ENCODE data around the gene SFTPA2. TPM values are rescaled to one million over a fixed set of nuclear protein-coding genes. Genes with fewer than 3 reads are reported as not detected.
"Not testable (repeated sequence)": the region's sequence is repeated elsewhere in the genome, so short reads cannot be mapped to it uniquely, and the experiment has no call there.

SFTPA2 gene
- total and polyA plus RNA-seq, 4 donors = 0.17 TPM; not detected in 3

DNA sequence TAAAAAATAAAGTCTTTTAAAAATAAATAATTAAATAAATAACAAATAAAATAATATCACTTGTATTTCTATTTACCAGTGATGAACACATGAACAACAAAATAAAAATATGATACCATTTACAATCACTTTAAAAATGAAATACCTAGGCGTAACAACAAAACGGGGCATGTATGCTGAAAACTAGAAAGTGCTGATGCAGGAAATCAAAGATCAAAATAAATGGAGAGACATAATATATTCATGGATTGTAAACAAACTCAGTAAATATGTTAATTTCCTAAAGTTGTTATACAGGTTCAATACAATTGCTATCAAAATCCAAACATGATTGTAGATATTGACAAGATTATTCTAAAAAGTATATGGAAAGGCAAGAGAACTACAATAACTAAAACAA, 19.2 kb upstream of the SFTPA2 start (continued):
- TF ChIP-seq NR2F2 (IDR thresholded peaks at IDR 0.05) (no peak), HNF4G (IDR thresholded peaks at IDR 0.05) (no peak), RXRA (IDR thresholded peaks at IDR 0.05) (no peak), EGR1 (IDR thresholded peaks at IDR 0.05; ENCODE audit: low read depth in 2 of 2) (no peak), HNF4A (conservative IDR thresholded peaks at IDR 0.05) (no peak)
- TF ChIP-seq, protein P1, sequence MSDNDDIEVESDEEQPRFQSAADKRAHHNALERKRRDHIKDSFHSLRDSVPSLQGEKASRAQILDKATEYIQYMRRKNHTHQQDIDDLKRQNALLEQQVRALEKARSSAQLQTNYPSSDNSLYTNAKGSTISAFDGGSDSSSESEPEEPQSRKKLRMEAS (IDR thresholded peaks at IDR 0.05) = no peak

DNA sequence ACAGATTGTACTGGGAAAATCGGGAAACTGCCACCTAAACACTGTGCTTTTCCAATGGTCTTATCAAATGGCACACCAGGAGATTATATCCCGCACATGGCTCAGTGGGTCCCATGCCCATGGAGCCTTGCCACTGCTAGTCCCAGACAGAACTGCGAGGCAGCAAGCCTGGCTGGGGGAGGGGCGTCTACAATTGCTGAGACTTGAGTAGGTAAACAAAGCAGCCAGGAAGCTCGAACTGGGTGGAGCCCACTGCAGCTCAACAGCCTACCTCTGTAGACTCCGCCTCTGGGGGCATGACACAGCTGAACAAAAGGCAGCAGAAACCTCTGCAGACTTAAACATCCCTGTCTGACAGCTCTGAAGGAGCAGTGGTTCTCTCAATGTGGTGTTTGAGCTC, 10.4 kb upstream of the SFTPA2 start:
- not testable (repeated sequence) for H3K4me3 ChIP-seq (ENCODE audit: low read depth in 1 of 3, low read length in 3 of 3); H3K9ac ChIP-seq (ENCODE audit: low read depth in 1 of 2, low read length in 2 of 2); H3K36me3 ChIP-seq (ENCODE audit: control insufficient read depth in 4 of 4, insufficient read depth in 3 of 4, low read depth in 1 of 4, low read length in 3 of 4); DNase-seq (ENCODE audit: low spot score); H3K27me3 ChIP-seq (ENCODE audit: control insufficient read depth in 4 of 4, insufficient read depth in 4 of 4, low read length in 3 of 4); H3K4me1 ChIP-seq (ENCODE audit: control insufficient read depth in 4 of 4, insufficient read depth in 4 of 4, low read length in 3 of 4); H3K9me3 ChIP-seq (ENCODE audit: control insufficient read depth in 4 of 4, low read length in 3 of 4); H3K27ac ChIP-seq (ENCODE audit: low read depth in 1 of 2, low read length in 2 of 2)
- WGBS = 80% methylated on average over 6 of the region's 6 CpGs

DNA sequence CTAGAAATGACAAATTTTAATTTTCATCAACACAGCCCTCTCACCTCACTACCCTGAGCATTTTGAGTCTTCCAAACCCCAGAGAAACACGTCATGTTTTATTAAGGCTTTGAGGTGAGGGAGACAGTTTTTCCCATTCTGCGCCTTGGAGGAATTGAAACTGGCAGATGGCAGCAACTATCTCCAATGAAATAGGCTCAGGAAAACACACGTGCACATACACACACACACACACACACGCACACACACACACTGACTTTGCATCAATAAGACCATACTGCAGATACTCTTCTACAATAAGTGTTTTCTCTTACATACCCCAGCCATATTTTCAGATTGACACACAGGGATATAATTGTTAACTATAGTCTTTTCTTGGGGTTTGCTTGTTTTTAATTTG, 3.2 kb upstream of the SFTPA2 start:
- no peak overlapping the region for H3K27ac ChIP-seq (ENCODE audit: low read depth in 1 of 2, low read length in 2 of 2)
- no peak overlapping the region for H3K4me3 ChIP-seq (ENCODE audit: low read depth in 1 of 3, low read length in 3 of 3)
- H3K4me1 ChIP-seq (ENCODE audit: control insufficient read depth in 4 of 4, insufficient read depth in 4 of 4, low read length in 3 of 4) = peaks cover 0 to 16% (median 8%) of the 10 kb centered on the region in 4 donors
- no peaks in the 10 kb centered on the region for H3K36me3 ChIP-seq (ENCODE audit: control insufficient read depth in 4 of 4, insufficient read depth in 3 of 4, low read depth in 1 of 4, low read length in 3 of 4)
- H3K9ac ChIP-seq (ENCODE audit: low read depth in 1 of 2, low read length in 2 of 2) = no peak overlapping the region
- no peak for TF ChIP-seq FOXA2 (IDR thresholded peaks at IDR 0.05)
- TF ChIP-seq, protein P2, sequence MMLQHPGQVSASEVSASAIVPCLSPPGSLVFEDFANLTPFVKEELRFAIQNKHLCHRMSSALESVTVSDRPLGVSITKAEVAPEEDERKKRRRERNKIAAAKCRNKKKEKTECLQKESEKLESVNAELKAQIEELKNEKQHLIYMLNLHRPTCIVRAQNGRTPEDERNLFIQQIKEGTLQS (IDR thresholded peaks at IDR 0.05) = no peak
- no peak for TF ChIP-seq RAD21 (IDR thresholded peaks at IDR 0.05)
- no peak for TF ChIP-seq HNF4G (IDR thresholded peaks at IDR 0.05)
- TF ChIP-seq NR2F2 (IDR thresholded peaks at IDR 0.05) = no peak
- TF ChIP-seq JUND (IDR thresholded peaks at IDR 0.05) = no peak
- TF ChIP-seq, protein P3, sequence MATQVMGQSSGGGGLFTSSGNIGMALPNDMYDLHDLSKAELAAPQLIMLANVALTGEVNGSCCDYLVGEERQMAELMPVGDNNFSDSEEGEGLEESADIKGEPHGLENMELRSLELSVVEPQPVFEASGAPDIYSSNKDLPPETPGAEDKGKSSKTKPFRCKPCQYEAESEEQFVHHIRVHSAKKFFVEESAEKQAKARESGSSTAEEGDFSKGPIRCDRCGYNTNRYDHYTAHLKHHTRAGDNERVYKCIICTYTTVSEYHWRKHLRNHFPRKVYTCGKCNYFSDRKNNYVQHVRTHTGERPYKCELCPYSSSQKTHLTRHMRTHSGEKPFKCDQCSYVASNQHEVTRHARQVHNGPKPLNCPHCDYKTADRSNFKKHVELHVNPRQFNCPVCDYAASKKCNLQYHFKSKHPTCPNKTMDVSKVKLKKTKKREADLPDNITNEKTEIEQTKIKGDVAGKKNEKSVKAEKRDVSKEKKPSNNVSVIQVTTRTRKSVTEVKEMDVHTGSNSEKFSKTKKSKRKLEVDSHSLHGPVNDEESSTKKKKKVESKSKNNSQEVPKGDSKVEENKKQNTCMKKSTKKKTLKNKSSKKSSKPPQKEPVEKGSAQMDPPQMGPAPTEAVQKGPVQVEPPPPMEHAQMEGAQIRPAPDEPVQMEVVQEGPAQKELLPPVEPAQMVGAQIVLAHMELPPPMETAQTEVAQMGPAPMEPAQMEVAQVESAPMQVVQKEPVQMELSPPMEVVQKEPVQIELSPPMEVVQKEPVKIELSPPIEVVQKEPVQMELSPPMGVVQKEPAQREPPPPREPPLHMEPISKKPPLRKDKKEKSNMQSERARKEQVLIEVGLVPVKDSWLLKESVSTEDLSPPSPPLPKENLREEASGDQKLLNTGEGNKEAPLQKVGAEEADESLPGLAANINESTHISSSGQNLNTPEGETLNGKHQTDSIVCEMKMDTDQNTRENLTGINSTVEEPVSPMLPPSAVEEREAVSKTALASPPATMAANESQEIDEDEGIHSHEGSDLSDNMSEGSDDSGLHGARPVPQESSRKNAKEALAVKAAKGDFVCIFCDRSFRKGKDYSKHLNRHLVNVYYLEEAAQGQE (IDR thresholded peaks at IDR 0.05) = no peak
- TF ChIP-seq GABPA (IDR thresholded peaks at IDR 0.05 in 1 of 2, conservative IDR thresholded peaks at IDR 0.05 in 1 of 2) = no peak
- TF ChIP-seq, protein P4, sequence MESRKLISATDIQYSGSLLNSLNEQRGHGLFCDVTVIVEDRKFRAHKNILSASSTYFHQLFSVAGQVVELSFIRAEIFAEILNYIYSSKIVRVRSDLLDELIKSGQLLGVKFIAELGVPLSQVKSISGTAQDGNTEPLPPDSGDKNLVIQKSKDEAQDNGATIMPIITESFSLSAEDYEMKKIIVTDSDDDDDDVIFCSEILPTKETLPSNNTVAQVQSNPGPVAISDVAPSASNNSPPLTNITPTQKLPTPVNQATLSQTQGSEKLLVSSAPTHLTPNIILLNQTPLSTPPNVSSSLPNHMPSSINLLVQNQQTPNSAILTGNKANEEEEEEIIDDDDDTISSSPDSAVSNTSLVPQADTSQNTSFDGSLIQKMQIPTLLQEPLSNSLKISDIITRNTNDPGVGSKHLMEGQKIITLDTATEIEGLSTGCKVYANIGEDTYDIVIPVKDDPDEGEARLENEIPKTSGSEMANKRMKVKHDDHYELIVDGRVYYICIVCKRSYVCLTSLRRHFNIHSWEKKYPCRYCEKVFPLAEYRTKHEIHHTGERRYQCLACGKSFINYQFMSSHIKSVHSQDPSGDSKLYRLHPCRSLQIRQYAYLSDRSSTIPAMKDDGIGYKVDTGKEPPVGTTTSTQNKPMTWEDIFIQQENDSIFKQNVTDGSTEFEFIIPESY (IDR thresholded peaks at IDR 0.05) = no peak
- no peak for TF ChIP-seq HNF4A (conservative IDR thresholded peaks at IDR 0.05)
- TF ChIP-seq FOXA1 (IDR thresholded peaks at IDR 0.05) = no peak
- TF ChIP-seq TAF1 (conservative IDR thresholded peaks at IDR 0.05) = no peak
- TF ChIP-seq, protein P5, sequence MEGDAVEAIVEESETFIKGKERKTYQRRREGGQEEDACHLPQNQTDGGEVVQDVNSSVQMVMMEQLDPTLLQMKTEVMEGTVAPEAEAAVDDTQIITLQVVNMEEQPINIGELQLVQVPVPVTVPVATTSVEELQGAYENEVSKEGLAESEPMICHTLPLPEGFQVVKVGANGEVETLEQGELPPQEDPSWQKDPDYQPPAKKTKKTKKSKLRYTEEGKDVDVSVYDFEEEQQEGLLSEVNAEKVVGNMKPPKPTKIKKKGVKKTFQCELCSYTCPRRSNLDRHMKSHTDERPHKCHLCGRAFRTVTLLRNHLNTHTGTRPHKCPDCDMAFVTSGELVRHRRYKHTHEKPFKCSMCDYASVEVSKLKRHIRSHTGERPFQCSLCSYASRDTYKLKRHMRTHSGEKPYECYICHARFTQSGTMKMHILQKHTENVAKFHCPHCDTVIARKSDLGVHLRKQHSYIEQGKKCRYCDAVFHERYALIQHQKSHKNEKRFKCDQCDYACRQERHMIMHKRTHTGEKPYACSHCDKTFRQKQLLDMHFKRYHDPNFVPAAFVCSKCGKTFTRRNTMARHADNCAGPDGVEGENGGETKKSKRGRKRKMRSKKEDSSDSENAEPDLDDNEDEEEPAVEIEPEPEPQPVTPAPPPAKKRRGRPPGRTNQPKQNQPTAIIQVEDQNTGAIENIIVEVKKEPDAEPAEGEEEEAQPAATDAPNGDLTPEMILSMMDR (IDR thresholded peaks at IDR 0.05; ENCODE audit: low read depth, low read length, missing input control) = no peak
- TF ChIP-seq, protein P1 (IDR thresholded peaks at IDR 0.05) = no peak
- 79% methylated on average over 4 of the region's 4 CpGs for WGBS
- no peaks in the 10 kb centered on the region for H3K9me3 ChIP-seq (ENCODE audit: control insufficient read depth in 4 of 4, low read length in 3 of 4)
- H3K27me3 ChIP-seq (ENCODE audit: control insufficient read depth in 4 of 4, insufficient read depth in 4 of 4, low read length in 3 of 4) = no peaks in the 10 kb centered on the region
- no peak for DNase-seq (ENCODE audit: low spot score)
